Lung microvascular endothelial cell (primary cell): Measurements from ENCODE around the gene GPR119. TPM values are rescaled to one million over a fixed set of nuclear protein-coding genes. Genes with fewer than 3 reads are reported as not detected.
A peak's percentile ranks its signal among the peaks of the same experiment; 100 is the strongest.
"Not testable (repeated sequence)": the region's sequence is repeated elsewhere in the genome, so short reads cannot be mapped to it uniquely, and the experiment has no call there.

ENCODE experiments used
- DNase-seq, 2 donors: peaks; one replicate each; pipeline versions ENCODE4 v3.0.0 to v3.0.0-alpha.2; 2010; ENCODE audit warnings: low read depth in 2 of 2
- total RNA-seq: library from RNA; depleted of rRNA; stranded (reverse); fragments of >200 nt; gene quantifications from 2 replicates; pipeline ENCODE4 v1.2.1, GENCODE V29; 2014

GPR119 gene
- total RNA-seq, 1 donor from 2014 or later = not detected

DNA sequence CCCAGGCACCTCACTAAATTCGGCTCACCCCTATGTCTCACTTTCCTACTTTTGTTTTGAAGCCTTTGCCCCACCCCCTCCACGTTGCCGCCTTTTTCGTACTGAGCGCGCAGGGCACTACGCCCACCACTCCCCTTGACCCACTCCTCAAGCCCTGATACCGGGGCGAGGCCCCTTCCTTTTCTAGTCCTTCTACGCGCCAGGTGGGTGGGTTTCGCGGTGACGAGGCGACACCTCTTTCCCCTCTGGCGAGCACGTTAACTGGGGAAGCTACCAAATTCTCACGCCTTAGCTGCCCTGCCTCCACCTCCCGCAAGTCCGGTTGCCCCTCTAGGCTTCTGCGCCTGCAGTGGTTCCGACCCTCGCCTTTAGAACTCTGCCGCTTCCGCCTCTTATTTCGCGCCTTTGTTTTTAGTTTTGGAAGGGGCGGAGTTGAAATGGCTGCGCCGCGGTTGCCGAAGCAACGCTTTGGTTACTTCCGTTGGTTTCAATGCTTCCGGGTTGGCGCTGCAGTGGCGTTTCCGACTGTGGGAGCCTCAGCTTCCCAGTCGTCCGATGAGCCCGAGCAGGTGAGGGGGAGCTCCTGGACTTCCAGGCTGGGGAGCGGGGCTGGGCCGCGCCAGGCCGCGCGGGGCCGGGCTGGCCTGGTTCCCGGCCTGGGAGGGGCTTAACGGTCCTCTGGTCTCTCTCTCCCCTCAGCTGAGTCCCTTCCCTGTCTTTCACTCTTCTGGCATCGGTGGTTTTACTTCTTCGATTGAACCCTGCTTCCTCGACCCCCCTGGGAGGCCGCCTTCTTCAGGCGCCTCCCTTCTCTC, 45.9 kb downstream of the GPR119 start, which contains the start of gene SLC25A14:
Gene SLC25A14, plus strand, starts transcription at position 512 of the 815 bp plus-strand sequence. CDS start 360 bp downstream, outside the sequence.
- peak; percentile 74 to 82 for DNase-seq

DNA sequence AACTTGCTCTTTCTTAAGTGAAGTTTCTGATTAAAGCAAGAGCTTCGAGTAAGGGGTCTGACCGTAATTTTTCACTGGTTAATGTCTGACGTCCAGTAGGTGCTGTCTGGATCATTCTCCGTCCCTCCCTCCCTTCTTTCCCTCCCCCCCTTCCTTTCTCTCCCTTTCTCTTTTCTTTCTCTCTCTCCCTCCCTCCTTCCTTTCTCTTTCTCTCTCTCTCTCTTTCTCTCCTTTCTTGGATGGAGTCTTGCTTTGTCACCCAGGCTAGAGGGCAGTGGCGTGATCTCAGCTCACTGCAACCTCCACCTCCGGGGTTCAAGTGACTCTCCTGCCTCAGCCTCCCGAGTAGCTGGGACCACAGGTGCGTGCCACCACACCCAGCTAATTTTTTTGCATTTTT, 46.6 kb downstream of the GPR119 start:
- not testable (repeated sequence) for DNase-seq

DNA sequence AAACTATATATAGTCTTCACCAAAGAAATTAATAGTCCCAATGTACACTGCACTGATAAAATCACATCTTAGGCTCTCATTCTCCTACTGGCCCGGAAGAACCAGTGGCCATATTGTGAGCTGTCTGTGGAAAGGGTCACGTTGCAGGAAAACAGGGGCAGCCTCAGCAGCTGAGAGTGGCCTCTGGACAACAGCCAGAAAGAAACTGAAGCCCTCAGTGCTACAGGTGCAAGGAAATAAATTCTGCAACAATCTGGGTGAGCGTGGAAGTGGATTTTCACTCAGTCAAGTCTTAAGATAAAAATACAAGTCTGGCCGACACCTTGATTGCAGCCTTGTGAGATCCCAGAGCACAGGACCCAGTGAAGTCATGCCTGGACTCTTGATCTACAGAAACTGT, 48.9 kb downstream of the GPR119 start:
- peak in 1 of 2 donors; percentile 16 for DNase-seq

Other genes starting within 250 kb of the GPR119 start
- gene AIFM1, start 219.8 kb downstream of the GPR119 start, total RNA-seq = 8.7 and 11.6 TPM in 2 replicates
- 0.40 and 0.44 TPM in 2 replicates for gene RAB33A, start 213.7 kb downstream of the GPR119 start, total RNA-seq
- 1.5 and 1.6 TPM in 2 replicates for gene ZNF280C, start 116.8 kb downstream of the GPR119 start, total RNA-seq
- 5.9 and 6.9 TPM in 2 replicates for gene SLC25A14, start 45.8 kb downstream of the GPR119 start, total RNA-seq
- 19.6 and 20.5 TPM in 2 replicates for gene RBMX2, start 16.3 kb upstream of the GPR119 start, total RNA-seq